ENCODE results near the gene MYRIP. TPM values are rescaled to one million over a fixed set of nuclear protein-coding genes. Genes with fewer than 3 reads are reported as not detected.
"Not testable (repeated sequence)": the region's sequence is repeated elsewhere in the genome, so short reads cannot be mapped to it uniquely, and the experiment has no call there.

The MYRIP gene
- total RNA-seq, 1 donor from 2014 or later = 0.53 TPM

DNA sequence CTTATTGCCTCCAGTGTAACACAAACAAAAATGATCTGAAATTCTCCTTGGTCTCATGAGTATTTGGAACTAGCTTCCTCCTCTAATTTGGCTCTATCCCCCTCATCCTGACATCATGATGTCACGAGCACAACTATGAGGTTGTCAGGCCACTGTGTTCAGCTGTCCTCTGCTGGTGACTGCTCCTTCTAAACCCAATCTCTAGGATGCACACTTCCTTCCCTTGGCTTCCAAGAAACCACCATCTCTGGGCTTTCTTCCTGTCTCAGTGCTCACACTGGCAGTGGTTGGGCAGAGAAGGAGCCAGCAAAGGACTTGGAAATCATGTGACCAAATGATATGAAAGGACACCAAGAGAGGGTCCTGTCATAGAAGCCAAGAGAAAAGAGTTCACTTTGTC is 469.4 kb downstream of the MYRIP start:
- TF ChIP-seq, protein P1, sequence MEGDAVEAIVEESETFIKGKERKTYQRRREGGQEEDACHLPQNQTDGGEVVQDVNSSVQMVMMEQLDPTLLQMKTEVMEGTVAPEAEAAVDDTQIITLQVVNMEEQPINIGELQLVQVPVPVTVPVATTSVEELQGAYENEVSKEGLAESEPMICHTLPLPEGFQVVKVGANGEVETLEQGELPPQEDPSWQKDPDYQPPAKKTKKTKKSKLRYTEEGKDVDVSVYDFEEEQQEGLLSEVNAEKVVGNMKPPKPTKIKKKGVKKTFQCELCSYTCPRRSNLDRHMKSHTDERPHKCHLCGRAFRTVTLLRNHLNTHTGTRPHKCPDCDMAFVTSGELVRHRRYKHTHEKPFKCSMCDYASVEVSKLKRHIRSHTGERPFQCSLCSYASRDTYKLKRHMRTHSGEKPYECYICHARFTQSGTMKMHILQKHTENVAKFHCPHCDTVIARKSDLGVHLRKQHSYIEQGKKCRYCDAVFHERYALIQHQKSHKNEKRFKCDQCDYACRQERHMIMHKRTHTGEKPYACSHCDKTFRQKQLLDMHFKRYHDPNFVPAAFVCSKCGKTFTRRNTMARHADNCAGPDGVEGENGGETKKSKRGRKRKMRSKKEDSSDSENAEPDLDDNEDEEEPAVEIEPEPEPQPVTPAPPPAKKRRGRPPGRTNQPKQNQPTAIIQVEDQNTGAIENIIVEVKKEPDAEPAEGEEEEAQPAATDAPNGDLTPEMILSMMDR (conservative IDR thresholded peaks at IDR 0.05) = no peak
- Mint-ChIP-seq H3K27ac (no peak overlapping the region), H3K36me3 (no peaks in the 10 kb centered on the region), H3K4me3 (no peak overlapping the region), H3K4me1 (ENCODE audit: unreplicated experiment) (no peaks in the 10 kb centered on the region), H3K27me3 (peaks cover 45% of the 10 kb centered on the region), H3K9me3 (no peaks in the 10 kb centered on the region)
- DNase-seq (ENCODE audit: extremely low spot score, unreplicated experiment) = no peak

DNA sequence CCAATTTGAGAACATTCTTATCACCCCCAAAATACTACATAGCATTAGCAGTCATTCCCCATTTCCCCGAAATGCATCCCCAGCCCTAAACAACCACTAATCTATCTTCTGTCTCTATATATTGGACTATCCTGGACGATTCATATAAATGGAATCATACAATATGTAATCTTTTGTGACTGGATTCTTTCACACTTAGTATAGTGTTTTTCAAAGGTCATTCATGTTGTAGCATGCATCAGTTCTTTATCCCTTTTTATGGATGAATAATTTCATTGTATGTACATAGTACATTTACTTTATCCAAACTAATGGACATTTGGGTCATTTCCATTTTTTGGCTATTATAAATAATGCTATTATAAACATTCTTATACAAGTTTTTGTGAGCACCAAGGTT is 472.6 kb downstream of the MYRIP start:
- no peak for DNase-seq (ENCODE audit: extremely low spot score, unreplicated experiment)
- TF ChIP-seq, protein P1 (conservative IDR thresholded peaks at IDR 0.05) = no peak
- Mint-ChIP-seq H3K27me3 (peaks cover 28% of the 10 kb centered on the region), H3K27ac (no peak overlapping the region), H3K36me3 (no peaks in the 10 kb centered on the region), H3K4me3 (no peak overlapping the region), H3K9me3 (no peaks in the 10 kb centered on the region), H3K4me1 (ENCODE audit: unreplicated experiment) (no peaks in the 10 kb centered on the region)

DNA sequence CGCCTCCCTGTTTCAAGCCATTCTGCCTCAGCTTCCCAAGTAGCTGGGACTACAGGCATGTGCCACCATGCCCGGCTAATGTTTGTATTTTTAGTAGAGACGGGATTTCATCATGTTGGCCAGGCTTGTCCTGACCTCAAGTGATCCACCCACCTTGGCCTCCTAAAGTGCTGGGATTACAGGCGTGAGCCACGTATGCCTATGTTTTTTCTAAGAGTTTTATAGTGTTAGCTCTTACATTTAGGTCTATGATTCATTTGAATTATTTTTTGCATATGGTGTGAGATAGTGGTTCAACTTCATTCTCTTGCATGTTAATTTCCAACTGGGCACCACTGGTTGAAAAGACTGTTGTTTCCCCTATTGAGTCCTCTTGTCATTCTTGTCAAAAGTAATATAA is 473.6 kb downstream of the MYRIP start:
- H3K9me3 Mint-ChIP-seq; H3K27ac Mint-ChIP-seq; H3K4me3 Mint-ChIP-seq; H3K36me3 Mint-ChIP-seq; DNase-seq (ENCODE audit: extremely low spot score, unreplicated experiment); H3K4me1 Mint-ChIP-seq (ENCODE audit: unreplicated experiment): not testable (repeated sequence)
- H3K27me3 Mint-ChIP-seq = peaks cover 26% of the 10 kb centered on the region

DNA sequence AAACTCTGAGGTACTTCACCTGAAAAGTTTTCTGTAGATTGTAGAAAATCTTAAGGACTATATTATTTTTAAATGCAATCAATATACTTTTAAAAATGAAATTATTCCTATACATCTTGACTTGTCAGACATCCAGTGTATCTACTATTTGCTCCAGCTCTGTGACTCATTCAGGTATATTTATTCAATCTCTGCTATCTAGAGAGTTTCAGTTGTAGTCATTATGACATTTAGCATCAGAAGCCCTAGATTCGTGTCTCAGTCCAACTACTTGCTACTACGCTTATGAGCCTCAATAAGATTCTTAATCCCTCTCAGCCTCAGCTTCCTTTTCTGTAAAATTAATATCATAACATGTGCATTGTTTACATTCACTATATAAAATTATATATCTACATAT is 477.8 kb downstream of the MYRIP start:
- H3K27me3 Mint-ChIP-seq = no peaks in the 10 kb centered on the region
- TF ChIP-seq, protein P1 (conservative IDR thresholded peaks at IDR 0.05) = no peak
- no peaks in the 10 kb centered on the region for H3K36me3 Mint-ChIP-seq
- no peak overlapping the region for H3K4me3 Mint-ChIP-seq
- no peak overlapping the region for H3K27ac Mint-ChIP-seq
- no peak for DNase-seq (ENCODE audit: extremely low spot score, unreplicated experiment)
- no peaks in the 10 kb centered on the region for H3K9me3 Mint-ChIP-seq
- no peaks in the 10 kb centered on the region for H3K4me1 Mint-ChIP-seq (ENCODE audit: unreplicated experiment)

DNA sequence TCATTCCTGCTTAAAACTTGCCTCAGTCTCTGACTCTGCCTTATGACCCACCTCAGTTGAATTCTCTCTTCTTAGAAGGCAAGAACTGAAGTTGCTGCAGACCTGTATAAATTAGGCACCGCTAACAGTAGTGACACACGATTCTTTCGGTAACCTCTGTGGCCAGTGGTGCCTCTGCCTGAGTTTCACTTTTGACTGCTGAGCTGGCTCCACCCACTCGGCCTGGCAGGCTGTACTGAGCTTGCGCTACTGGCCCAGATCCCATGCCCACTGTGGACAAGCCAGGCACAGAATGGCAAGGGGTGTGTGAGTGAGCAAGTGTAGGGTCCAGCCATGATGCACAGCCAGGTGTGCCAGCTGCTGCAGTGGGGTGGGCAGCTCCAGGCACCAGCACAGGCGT is 481.0 kb downstream of the MYRIP start:
- H3K36me3 Mint-ChIP-seq = no peaks in the 10 kb centered on the region
- H3K27ac Mint-ChIP-seq = no peak overlapping the region
- no peak for DNase-seq (ENCODE audit: extremely low spot score, unreplicated experiment)
- H3K9me3 Mint-ChIP-seq = no peaks in the 10 kb centered on the region
- H3K27me3 Mint-ChIP-seq = no peaks in the 10 kb centered on the region
- no peak overlapping the region for H3K4me3 Mint-ChIP-seq
- TF ChIP-seq, protein P1 (conservative IDR thresholded peaks at IDR 0.05) = no peak
- peaks cover 5% of the 10 kb centered on the region for H3K4me1 Mint-ChIP-seq (ENCODE audit: unreplicated experiment)

DNA sequence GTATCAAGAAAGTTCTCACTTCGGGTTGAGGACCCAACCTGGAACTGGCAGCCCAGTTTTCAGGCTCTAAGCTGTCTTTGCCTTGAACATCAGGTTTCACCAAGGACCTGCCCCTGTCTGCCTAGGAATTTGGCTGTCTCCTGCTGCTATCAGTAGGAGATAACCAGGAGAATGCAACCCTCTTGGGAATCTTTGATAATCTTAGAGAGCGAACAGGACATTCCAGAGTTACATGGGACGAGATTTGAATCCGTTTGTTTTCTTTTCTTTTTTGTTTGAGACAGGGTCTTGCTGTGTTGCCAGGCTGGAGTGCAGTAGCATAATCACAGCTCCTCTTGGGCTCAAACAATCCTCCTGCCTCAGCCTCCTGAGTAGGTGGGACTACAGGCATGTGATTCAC is 482.1 kb downstream of the MYRIP start:
- TF ChIP-seq, protein P1 (conservative IDR thresholded peaks at IDR 0.05) = no peak
- Mint-ChIP-seq H3K9me3 (no peaks in the 10 kb centered on the region), H3K36me3 (no peaks in the 10 kb centered on the region), H3K4me1 (ENCODE audit: unreplicated experiment) (peaks cover 5% of the 10 kb centered on the region), H3K4me3 (no peak overlapping the region), H3K27me3 (no peaks in the 10 kb centered on the region), H3K27ac (no peak overlapping the region)
- no peak for DNase-seq (ENCODE audit: extremely low spot score, unreplicated experiment)

All from type B pancreatic cell (in vitro differentiated cells).